Stimulated activated CD4-positive, alpha-beta T cell treated with anti-CD3 and anti-CD28 coated beads, Interleukin-2, amount 100 ng/mL, for 4 hours (primary cell): ENCODE results near the gene HENMT1.

Experiments used
- DNase-seq: peaks from one replicate; pipeline ENCODE4 v3.0.0-alpha.2; 2020; ENCODE audit warnings: low read depth

HENMT1 gene

GRCh38 chr1:108627951-108628350 lies 32.9 kb downstream of the HENMT1 start:
- no peak for DNase-seq

- DNase-seq, result no peak
Observed at GRCh38 chr1:108627256-108627655, 33.6 kb downstream of the HENMT1 start.

- no peak for DNase-seq
Observed at GRCh38 chr1:108624069-108624468, 36.8 kb downstream of the HENMT1 start.

- DNase-seq, result no peak
Observed at GRCh38 chr1:108617724-108618056, 43.2 kb downstream of the HENMT1 start.

- DNase-seq, result no peak
Observed at GRCh38 chr1:108617008-108617723, 43.7 kb downstream of the HENMT1 start.

GRCh38 chr1:108615544-108615943 lies 45.3 kb downstream of the HENMT1 start:
- DNase-seq, result no peak

GRCh38 chr1:108612496-108612895 lies 48.4 kb downstream of the HENMT1 start:
- no peak for DNase-seq

- no peak for DNase-seq
Observed at GRCh38 chr1:108611984-108612383, 48.9 kb downstream of the HENMT1 start.

- no peak for DNase-seq
Observed at GRCh38 chr1:108610073-108610472, 50.8 kb downstream of the HENMT1 start.

- no peak for DNase-seq
Observed at GRCh38 chr1:108609483-108610049, 51.3 kb downstream of the HENMT1 start.

- no peak for DNase-seq
Observed at GRCh38 chr1:108606478-108606877, 54.4 kb downstream of the HENMT1 start.

- no peak for DNase-seq
Observed at GRCh38 chr1:108605633-108606032, 55.3 kb downstream of the HENMT1 start.

GRCh38 chr1:108601708-108602410 lies 59.0 kb downstream of the HENMT1 start:
- no peak for DNase-seq

GRCh38 chr1:108600504-108600903 lies 60.4 kb downstream of the HENMT1 start:
- DNase-seq, result no peak

GRCh38 chr1:108598340-108598739 lies 62.6 kb downstream of the HENMT1 start:
- no peak for DNase-seq
